Measurements from ENCODE around the gene SPART.

DNA sequence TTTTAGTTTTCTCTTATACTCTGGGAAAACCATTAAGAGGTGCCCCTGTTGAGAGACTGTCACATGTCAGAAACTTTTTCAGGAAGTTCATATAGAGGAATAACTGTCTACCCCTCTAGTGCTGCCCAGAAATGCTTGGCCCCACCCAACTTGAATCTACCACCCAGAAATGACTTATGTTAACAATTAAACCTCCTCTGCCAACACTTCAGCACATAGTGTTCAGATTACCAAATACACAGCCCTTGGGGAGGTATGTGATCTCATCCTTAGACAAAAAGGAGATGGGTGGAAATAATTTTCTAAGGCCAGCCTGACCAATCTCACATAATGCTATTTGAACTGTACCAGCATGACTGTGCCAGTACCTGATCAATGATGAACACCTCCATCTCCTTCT lies 84.2 kb downstream of the SPART start:
- TF ChIP-seq, protein P1, sequence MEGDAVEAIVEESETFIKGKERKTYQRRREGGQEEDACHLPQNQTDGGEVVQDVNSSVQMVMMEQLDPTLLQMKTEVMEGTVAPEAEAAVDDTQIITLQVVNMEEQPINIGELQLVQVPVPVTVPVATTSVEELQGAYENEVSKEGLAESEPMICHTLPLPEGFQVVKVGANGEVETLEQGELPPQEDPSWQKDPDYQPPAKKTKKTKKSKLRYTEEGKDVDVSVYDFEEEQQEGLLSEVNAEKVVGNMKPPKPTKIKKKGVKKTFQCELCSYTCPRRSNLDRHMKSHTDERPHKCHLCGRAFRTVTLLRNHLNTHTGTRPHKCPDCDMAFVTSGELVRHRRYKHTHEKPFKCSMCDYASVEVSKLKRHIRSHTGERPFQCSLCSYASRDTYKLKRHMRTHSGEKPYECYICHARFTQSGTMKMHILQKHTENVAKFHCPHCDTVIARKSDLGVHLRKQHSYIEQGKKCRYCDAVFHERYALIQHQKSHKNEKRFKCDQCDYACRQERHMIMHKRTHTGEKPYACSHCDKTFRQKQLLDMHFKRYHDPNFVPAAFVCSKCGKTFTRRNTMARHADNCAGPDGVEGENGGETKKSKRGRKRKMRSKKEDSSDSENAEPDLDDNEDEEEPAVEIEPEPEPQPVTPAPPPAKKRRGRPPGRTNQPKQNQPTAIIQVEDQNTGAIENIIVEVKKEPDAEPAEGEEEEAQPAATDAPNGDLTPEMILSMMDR (IDR thresholded peaks at IDR 0.05; ENCODE audit: low read depth, low read length) = no peak
- no peak for TF ChIP-seq POLR2A (IDR thresholded peaks at IDR 0.05; ENCODE audit: extremely low read depth, insufficient read length)
- TF ChIP-seq, protein P2, sequence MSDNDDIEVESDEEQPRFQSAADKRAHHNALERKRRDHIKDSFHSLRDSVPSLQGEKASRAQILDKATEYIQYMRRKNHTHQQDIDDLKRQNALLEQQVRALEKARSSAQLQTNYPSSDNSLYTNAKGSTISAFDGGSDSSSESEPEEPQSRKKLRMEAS (IDR thresholded peaks at IDR 0.05; ENCODE audit: low read depth, low read length) = no peak

All from NB4 (cell line).